Cerebellar cortex (tissue), 1 donor: Measurements from ENCODE around the gene NR6A1.

Source experiments
- DNase-seq: peaks from one replicate; pipeline ENCODE4 v3.0.0-alpha.2; 2015; ENCODE audit warnings: low spot score

The NR6A1 gene

GRCh38 chr9:124526174-124526573 lies 244.9 kb downstream of the NR6A1 start:
- no peak for DNase-seq

- DNase-seq, result peak; percentile 22
These were observed 248.7 kb downstream of the NR6A1 start for GRCh38 chr9:124522121-124523098.

GRCh38 chr9:124521142-124521541 lies 250.0 kb downstream of the NR6A1 start:
- no peak for DNase-seq

GRCh38 chr9:124520206-124520596 lies 250.9 kb downstream of the NR6A1 start:
- no peak for DNase-seq

- DNase-seq, result no peak
These were observed 253.0 kb downstream of the NR6A1 start for GRCh38 chr9:124518116-124518515.

- DNase-seq, result no peak
These were observed 253.5 kb downstream of the NR6A1 start for GRCh38 chr9:124517600-124517999.

- no peak for DNase-seq
These were observed 256.2 kb downstream of the NR6A1 start for GRCh38 chr9:124514874-124515273.

- no peak for DNase-seq
These were observed 257.0 kb downstream of the NR6A1 start for GRCh38 chr9:124514125-124514524.

GRCh38 chr9:124513376-124513994 lies 257.6 kb downstream of the NR6A1 start:
- DNase-seq, result no peak

GRCh38 chr9:124512806-124513204 lies 258.3 kb downstream of the NR6A1 start:
- DNase-seq, result no peak

GRCh38 chr9:124511891-124512805 lies 259.0 kb downstream of the NR6A1 start:
- no peak for DNase-seq

GRCh38 chr9:124511426-124511840 lies 259.7 kb downstream of the NR6A1 start:
- peak; percentile 42 for DNase-seq

- no peak for DNase-seq
These were observed 260.3 kb downstream of the NR6A1 start for GRCh38 chr9:124510650-124511425.

GRCh38 chr9:124507880-124508423 lies 263.2 kb downstream of the NR6A1 start:
- no peak for DNase-seq

- no peak for DNase-seq
These were observed 263.9 kb downstream of the NR6A1 start, which contains the start of gene NR5A1 for GRCh38 chr9:124506931-124507879. TSS of gene NR5A1 (minus strand) at chr9:124507399. CDS start at chr9:124503395, 4,004 bp downstream.

- DNase-seq, result no peak
These were observed 264.7 kb downstream of the NR6A1 start for GRCh38 chr9:124506433-124506832.

- DNase-seq, result no peak
These were observed 265.2 kb downstream of the NR6A1 start for GRCh38 chr9:124505901-124506346.

- DNase-seq, result no peak
These were observed 265.9 kb downstream of the NR6A1 start for GRCh38 chr9:124505006-124505900.
